Measurements from ENCODE around the gene KCNJ15. TPM values are rescaled to one million over a fixed set of nuclear protein-coding genes. Genes with fewer than 3 reads are reported as not detected.

The KCNJ15 gene
- total RNA-seq, 1 donor from 2014 or later = 2.2 TPM

DNA sequence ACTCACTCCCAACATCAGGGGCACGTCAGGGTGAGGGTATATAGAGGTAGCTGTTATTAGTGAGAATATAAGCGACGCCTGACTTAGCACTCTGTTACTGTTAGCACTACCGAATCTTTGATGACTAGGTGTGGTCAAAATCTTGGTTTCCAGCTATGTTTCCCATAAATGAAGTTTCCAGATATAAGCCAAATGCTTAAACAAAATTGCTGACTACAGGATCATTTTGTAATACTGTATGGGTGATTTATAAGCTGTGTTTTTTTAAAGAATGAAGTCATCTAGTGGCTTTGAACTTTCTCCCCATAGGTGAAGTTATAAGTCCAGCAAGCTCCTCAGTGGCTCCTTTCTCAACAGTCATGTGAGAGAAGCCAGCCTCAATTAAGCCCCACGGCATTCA is 23.7 kb downstream of the KCNJ15 start:
- no peaks in the 10 kb centered on the region for H3K27me3 ChIP-seq (ENCODE audit: insufficient read depth, low read length)
- FAIRE-seq = no peak
- H2AFZ ChIP-seq (ENCODE audit: low read depth, low read length) = no peak overlapping the region
- Mint-ChIP-seq H3K27me3 (ENCODE audit: low read depth, unreplicated experiment) (no peaks in the 10 kb centered on the region), H3K36me3 (ENCODE audit: low read depth, unreplicated experiment) (no peaks in the 10 kb centered on the region), H3K4me1 (ENCODE audit: low read depth, unreplicated experiment) (peaks cover 29% of the 10 kb centered on the region), H3K4me3 (ENCODE audit: unreplicated experiment) (no peak overlapping the region), H3K9me3 (ENCODE audit: unreplicated experiment) (peaks cover 3% of the 10 kb centered on the region), H3K27ac (ENCODE audit: unreplicated experiment) (no peak overlapping the region)
- no peak overlapping the region for H3K4me2 ChIP-seq (ENCODE audit: low read length)
- peaks cover 17% of the 10 kb centered on the region for H3K4me1 ChIP-seq (ENCODE audit: insufficient read depth, low read length)
- DNase-seq (ENCODE audit: low read depth) = peak; percentile 72
- H3K9me3 ChIP-seq (ENCODE audit: insufficient read depth, low read depth, low read length) = no peaks in the 10 kb centered on the region
- no peaks in the 10 kb centered on the region for H3K79me2 ChIP-seq (ENCODE audit: insufficient read depth, low read length)
- H3K9ac ChIP-seq (ENCODE audit: low read length) = no peak overlapping the region
- no peak for TF ChIP-seq EZH2 (IDR thresholded peaks at IDR 0.05; ENCODE audit: insufficient read depth, low read length)
- TF ChIP-seq, protein P1, sequence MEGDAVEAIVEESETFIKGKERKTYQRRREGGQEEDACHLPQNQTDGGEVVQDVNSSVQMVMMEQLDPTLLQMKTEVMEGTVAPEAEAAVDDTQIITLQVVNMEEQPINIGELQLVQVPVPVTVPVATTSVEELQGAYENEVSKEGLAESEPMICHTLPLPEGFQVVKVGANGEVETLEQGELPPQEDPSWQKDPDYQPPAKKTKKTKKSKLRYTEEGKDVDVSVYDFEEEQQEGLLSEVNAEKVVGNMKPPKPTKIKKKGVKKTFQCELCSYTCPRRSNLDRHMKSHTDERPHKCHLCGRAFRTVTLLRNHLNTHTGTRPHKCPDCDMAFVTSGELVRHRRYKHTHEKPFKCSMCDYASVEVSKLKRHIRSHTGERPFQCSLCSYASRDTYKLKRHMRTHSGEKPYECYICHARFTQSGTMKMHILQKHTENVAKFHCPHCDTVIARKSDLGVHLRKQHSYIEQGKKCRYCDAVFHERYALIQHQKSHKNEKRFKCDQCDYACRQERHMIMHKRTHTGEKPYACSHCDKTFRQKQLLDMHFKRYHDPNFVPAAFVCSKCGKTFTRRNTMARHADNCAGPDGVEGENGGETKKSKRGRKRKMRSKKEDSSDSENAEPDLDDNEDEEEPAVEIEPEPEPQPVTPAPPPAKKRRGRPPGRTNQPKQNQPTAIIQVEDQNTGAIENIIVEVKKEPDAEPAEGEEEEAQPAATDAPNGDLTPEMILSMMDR (IDR thresholded peaks at IDR 0.05; ENCODE audit: insufficient read depth, low read depth, low read length) = no peak
- no peak overlapping the region for H3K27ac ChIP-seq (ENCODE audit: low read depth, low read length)
- H3K36me3 ChIP-seq (ENCODE audit: insufficient read depth, low read length) = no peaks in the 10 kb centered on the region
- H3K4me3 ChIP-seq (ENCODE audit: insufficient read depth, low read depth, low read length) = no peak overlapping the region
- no peaks in the 10 kb centered on the region for H4K20me1 ChIP-seq (ENCODE audit: insufficient read depth, low read length)

DNA sequence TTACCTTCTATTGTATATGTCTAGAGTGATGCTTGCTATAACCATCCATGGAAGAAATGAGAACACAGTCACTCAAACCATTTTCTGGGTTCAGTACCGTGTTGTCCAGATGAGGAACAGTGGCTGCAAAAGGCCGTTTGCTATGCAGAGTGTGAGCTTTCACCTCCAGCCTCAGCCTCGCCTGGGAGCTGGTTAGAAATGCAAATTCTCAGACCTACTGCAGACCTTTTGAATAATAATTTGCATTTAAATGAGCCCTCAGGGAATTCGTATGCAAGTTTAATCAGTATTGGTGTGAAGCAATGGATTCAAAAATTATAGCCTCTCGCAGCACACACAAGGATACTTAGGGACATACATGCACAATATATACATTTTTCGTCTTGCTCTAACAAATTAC is 24.1 kb downstream of the KCNJ15 start:
- peaks cover 29% of the 10 kb centered on the region for H3K4me1 Mint-ChIP-seq (ENCODE audit: low read depth, unreplicated experiment)
- no peaks in the 10 kb centered on the region for H3K79me2 ChIP-seq (ENCODE audit: insufficient read depth, low read length)
- H3K4me3 Mint-ChIP-seq (ENCODE audit: unreplicated experiment) = no peak overlapping the region
- H3K36me3 ChIP-seq (ENCODE audit: insufficient read depth, low read length) = no peaks in the 10 kb centered on the region
- H3K27ac ChIP-seq (ENCODE audit: low read depth, low read length) = no peak overlapping the region
- TF ChIP-seq, protein P1 (IDR thresholded peaks at IDR 0.05; ENCODE audit: insufficient read depth, low read depth, low read length) = no peak
- TF ChIP-seq EZH2 (IDR thresholded peaks at IDR 0.05; ENCODE audit: insufficient read depth, low read length) = no peak
- no peak overlapping the region for H3K4me2 ChIP-seq (ENCODE audit: low read length)
- no peak for FAIRE-seq
- H4K20me1 ChIP-seq (ENCODE audit: insufficient read depth, low read length) = no peaks in the 10 kb centered on the region
- H3K36me3 Mint-ChIP-seq (ENCODE audit: low read depth, unreplicated experiment) = no peaks in the 10 kb centered on the region
- H3K9me3 Mint-ChIP-seq (ENCODE audit: unreplicated experiment) = peaks cover 3% of the 10 kb centered on the region
- H3K9ac ChIP-seq (ENCODE audit: low read length) = no peak overlapping the region
- H3K4me3 ChIP-seq (ENCODE audit: insufficient read depth, low read depth, low read length) = no peak overlapping the region
- no peaks in the 10 kb centered on the region for H3K27me3 ChIP-seq (ENCODE audit: insufficient read depth, low read length)
- H3K27ac Mint-ChIP-seq (ENCODE audit: unreplicated experiment) = no peak overlapping the region
- no peaks in the 10 kb centered on the region for H3K27me3 Mint-ChIP-seq (ENCODE audit: low read depth, unreplicated experiment)
- no peak overlapping the region for H2AFZ ChIP-seq (ENCODE audit: low read depth, low read length)
- DNase-seq (ENCODE audit: low read depth) = no peak
- peaks cover 17% of the 10 kb centered on the region for H3K4me1 ChIP-seq (ENCODE audit: insufficient read depth, low read length)
- H3K9me3 ChIP-seq (ENCODE audit: insufficient read depth, low read depth, low read length) = no peaks in the 10 kb centered on the region

DNA sequence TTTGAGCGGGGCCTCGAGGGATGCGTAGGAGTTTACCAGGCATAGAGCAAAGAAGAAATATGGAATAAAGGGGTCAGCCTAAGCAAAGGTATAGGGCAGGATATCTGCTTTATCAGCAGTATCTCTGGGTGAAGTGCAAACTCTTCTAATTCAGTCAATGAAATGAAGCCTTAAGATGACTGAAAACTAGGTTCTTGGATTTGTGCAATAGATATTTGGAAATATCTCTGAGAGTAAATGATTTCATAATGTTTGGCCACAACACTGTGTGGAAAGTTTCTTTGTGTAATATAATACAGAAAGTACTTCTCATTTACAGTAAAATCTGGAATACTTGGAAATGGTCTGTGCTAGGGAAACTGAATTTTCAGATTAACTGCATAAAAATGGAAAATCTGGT is 26.1 kb downstream of the KCNJ15 start:
- no peaks in the 10 kb centered on the region for H3K36me3 Mint-ChIP-seq (ENCODE audit: low read depth, unreplicated experiment)
- no peak for FAIRE-seq
- no peak overlapping the region for H3K27ac Mint-ChIP-seq (ENCODE audit: unreplicated experiment)

More for the DNA sequence above, 26.1 kb downstream of the KCNJ15 start:
- H3K4me3 ChIP-seq (ENCODE audit: insufficient read depth, low read depth, low read length) = no peak overlapping the region
- no peak overlapping the region for H3K4me3 Mint-ChIP-seq (ENCODE audit: unreplicated experiment)
- no peaks in the 10 kb centered on the region for H3K27me3 Mint-ChIP-seq (ENCODE audit: low read depth, unreplicated experiment)
- peaks cover 3% of the 10 kb centered on the region for H3K9me3 Mint-ChIP-seq (ENCODE audit: unreplicated experiment)
- no peaks in the 10 kb centered on the region for H4K20me1 ChIP-seq (ENCODE audit: insufficient read depth, low read length)
- no peak for DNase-seq (ENCODE audit: low read depth)
- no peak overlapping the region for H3K4me2 ChIP-seq (ENCODE audit: low read length)
- no peaks in the 10 kb centered on the region for H3K36me3 ChIP-seq (ENCODE audit: insufficient read depth, low read length)
- H2AFZ ChIP-seq (ENCODE audit: low read depth, low read length) = no peak overlapping the region
- no peaks in the 10 kb centered on the region for H3K27me3 ChIP-seq (ENCODE audit: insufficient read depth, low read length)
- H3K9me3 ChIP-seq (ENCODE audit: insufficient read depth, low read depth, low read length) = no peaks in the 10 kb centered on the region
- no peak overlapping the region for H3K27ac ChIP-seq (ENCODE audit: low read depth, low read length)
- H3K4me1 Mint-ChIP-seq (ENCODE audit: low read depth, unreplicated experiment) = peaks cover 29% of the 10 kb centered on the region
- no peaks in the 10 kb centered on the region for H3K79me2 ChIP-seq (ENCODE audit: insufficient read depth, low read length)
- no peak for TF ChIP-seq EZH2 (IDR thresholded peaks at IDR 0.05; ENCODE audit: insufficient read depth, low read length)
- TF ChIP-seq, protein P1 (IDR thresholded peaks at IDR 0.05; ENCODE audit: insufficient read depth, low read depth, low read length) = no peak
- peaks cover 19% of the 10 kb centered on the region for H3K4me1 ChIP-seq (ENCODE audit: insufficient read depth, low read length)
- H3K9ac ChIP-seq (ENCODE audit: low read length) = no peak overlapping the region

Measured in astrocyte (in vitro differentiated cells and primary cell).